ENCODE results near the gene HCRTR2.
A peak's percentile ranks its signal among the peaks of the same experiment; 100 is the strongest.
"Not testable (repeated sequence)": the region's sequence is repeated elsewhere in the genome, so short reads cannot be mapped to it uniquely, and the experiment has no call there.

HCRTR2 gene

GRCh38 chr6:55265409-55266114 is 91.2 kb downstream of the HCRTR2 start:
- Mint-ChIP-seq H3K4me1 (no peaks in the 10 kb centered on the region), H3K36me3 (no peaks in the 10 kb centered on the region), H3K4me3 (no peak overlapping the region), H3K27ac (no peak overlapping the region), H3K27me3 (no peaks in the 10 kb centered on the region), H3K9me3 (no peaks in the 10 kb centered on the region)
- DNase-seq (no peak), ATAC-seq (replicated peaks) (no peak)

DNA sequence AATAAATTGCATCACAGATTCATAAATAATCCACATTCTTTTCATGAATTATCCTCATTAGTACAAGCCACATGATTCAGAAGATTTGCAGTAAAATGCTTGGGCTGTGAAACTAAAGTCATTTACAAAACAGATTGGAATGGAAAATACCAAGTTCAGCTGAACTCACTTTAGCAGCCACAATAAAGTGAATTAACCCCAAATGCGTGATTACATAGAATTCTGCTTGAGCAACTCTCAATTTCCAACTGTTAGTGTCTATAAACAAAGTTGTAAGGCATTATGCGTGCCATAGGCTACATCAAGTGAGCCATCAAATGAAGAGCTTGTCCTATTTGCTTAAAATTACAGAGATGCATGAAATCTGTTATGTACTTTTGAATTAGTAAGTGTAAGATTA is 92.6 kb downstream of the HCRTR2 start:
- Mint-ChIP-seq H3K9me3 (no peaks in the 10 kb centered on the region), H3K4me3 (no peak overlapping the region), H3K27ac (no peak overlapping the region), H3K27me3 (no peaks in the 10 kb centered on the region), H3K36me3 (no peaks in the 10 kb centered on the region), H3K4me1 (no peaks in the 10 kb centered on the region)
- DNase-seq: no peak
- no peak for ATAC-seq (replicated peaks)

GRCh38 chr6:55276745-55277530 is 102.6 kb downstream of the HCRTR2 start:
- no peaks in the 10 kb centered on the region for H3K27me3 Mint-ChIP-seq
- no peaks in the 10 kb centered on the region for H3K9me3 Mint-ChIP-seq
- H3K4me3 Mint-ChIP-seq: no peak overlapping the region
- no peaks in the 10 kb centered on the region for H3K36me3 Mint-ChIP-seq
- no peaks in the 10 kb centered on the region for H3K4me1 Mint-ChIP-seq
- no peak for DNase-seq
- H3K27ac Mint-ChIP-seq: no peak overlapping the region
- no peak for ATAC-seq (replicated peaks)

GRCh38 chr6:55277646-55278045 is 103.3 kb downstream of the HCRTR2 start:
- Mint-ChIP-seq H3K36me3 (no peaks in the 10 kb centered on the region), H3K27me3 (no peaks in the 10 kb centered on the region), H3K4me1 (no peaks in the 10 kb centered on the region), H3K9me3 (no peaks in the 10 kb centered on the region), H3K4me3 (no peak overlapping the region), H3K27ac (no peak overlapping the region)
- no peak for DNase-seq
- ATAC-seq (replicated peaks): no peak

DNA sequence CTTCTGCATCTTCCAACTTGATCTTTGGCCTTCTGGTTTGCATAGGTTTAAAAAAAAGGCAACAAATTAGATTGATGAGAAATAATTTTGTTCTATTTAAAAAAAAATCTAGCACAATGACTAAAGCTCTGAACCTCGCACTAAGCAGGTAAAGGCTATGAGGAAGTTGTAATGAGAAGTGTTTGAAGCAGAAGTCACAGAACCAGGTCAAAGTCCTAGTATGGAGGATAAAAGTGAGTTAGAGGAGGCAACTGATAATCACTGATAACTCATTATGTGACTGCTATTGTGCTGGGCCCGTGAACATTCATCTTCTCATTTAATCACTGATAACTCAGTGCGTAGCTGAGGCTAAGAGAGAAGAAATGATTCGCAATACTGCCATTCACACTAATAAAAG is 106.9 kb downstream of the HCRTR2 start:
- Mint-ChIP-seq H3K4me3 (no peak overlapping the region), H3K27me3 (no peaks in the 10 kb centered on the region), H3K27ac (no peak overlapping the region), H3K9me3 (no peaks in the 10 kb centered on the region), H3K4me1 (no peaks in the 10 kb centered on the region), H3K36me3 (no peaks in the 10 kb centered on the region)
- no peak for ATAC-seq (replicated peaks)
- DNase-seq: no peak

- Mint-ChIP-seq H3K27ac (no peak overlapping the region), H3K4me3 (no peak overlapping the region), H3K27me3 (no peaks in the 10 kb centered on the region), H3K36me3 (no peaks in the 10 kb centered on the region), H3K4me1 (no peaks in the 10 kb centered on the region), H3K9me3 (no peaks in the 10 kb centered on the region)
- ATAC-seq (replicated peaks): no peak
- DNase-seq: no peak
Measured at GRCh38 chr6:55282115-55282514, 107.8 kb downstream of the HCRTR2 start.

- Mint-ChIP-seq H3K27me3 (no peaks in the 10 kb centered on the region), H3K4me3 (no peak overlapping the region), H3K9me3 (no peaks in the 10 kb centered on the region), H3K36me3 (no peaks in the 10 kb centered on the region), H3K27ac (no peak overlapping the region), H3K4me1 (no peaks in the 10 kb centered on the region)
- DNase-seq (no peak), ATAC-seq (replicated peaks) (peak in 1 of 2 donors; percentile 29)
Measured at GRCh38 chr6:55286824-55287223, 112.5 kb downstream of the HCRTR2 start.

DNA sequence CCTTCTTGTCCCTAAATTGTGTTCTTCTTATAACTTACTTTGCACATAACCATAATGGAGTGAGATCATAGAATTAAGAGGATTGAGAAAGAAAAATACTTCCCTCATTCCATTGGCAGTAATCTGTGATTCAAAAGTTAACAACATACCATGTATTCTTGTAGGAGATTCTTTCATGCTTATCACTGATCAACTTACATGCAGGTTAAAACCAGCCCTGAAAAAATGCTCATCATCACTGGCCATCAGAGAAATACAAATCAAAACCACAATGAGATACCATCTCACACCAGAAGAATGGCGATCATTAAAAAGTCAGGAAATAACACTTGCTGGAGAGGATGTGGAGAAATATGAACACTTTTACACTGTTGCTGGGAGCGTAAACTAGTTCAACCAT is 116.4 kb downstream of the HCRTR2 start:
- Mint-ChIP-seq H3K4me1 (no peaks in the 10 kb centered on the region), H3K36me3 (no peaks in the 10 kb centered on the region), H3K9me3 (no peaks in the 10 kb centered on the region), H3K27me3 (no peaks in the 10 kb centered on the region), H3K27ac (no peak overlapping the region), H3K4me3 (no peak overlapping the region)
- DNase-seq: no peak
- no peak for ATAC-seq (replicated peaks)

GRCh38 chr6:55293116-55293515 is 118.8 kb downstream of the HCRTR2 start:
- Mint-ChIP-seq H3K4me3 (no peak overlapping the region), H3K36me3 (no peaks in the 10 kb centered on the region), H3K4me1 (no peaks in the 10 kb centered on the region), H3K9me3 (peaks cover 0 to 2% of the 10 kb centered on the region in 2 donors), H3K27ac (no peak overlapping the region), H3K27me3 (no peaks in the 10 kb centered on the region)
- DNase-seq (no peak), ATAC-seq (replicated peaks) (no peak)

- not testable (repeated sequence) for ATAC-seq (replicated peaks); H3K4me3 Mint-ChIP-seq; DNase-seq; H3K36me3 Mint-ChIP-seq; H3K4me1 Mint-ChIP-seq; H3K27ac Mint-ChIP-seq; H3K27me3 Mint-ChIP-seq; H3K9me3 Mint-ChIP-seq
Measured at GRCh38 chr6:55297214-55297613, 122.9 kb downstream of the HCRTR2 start.

DNA sequence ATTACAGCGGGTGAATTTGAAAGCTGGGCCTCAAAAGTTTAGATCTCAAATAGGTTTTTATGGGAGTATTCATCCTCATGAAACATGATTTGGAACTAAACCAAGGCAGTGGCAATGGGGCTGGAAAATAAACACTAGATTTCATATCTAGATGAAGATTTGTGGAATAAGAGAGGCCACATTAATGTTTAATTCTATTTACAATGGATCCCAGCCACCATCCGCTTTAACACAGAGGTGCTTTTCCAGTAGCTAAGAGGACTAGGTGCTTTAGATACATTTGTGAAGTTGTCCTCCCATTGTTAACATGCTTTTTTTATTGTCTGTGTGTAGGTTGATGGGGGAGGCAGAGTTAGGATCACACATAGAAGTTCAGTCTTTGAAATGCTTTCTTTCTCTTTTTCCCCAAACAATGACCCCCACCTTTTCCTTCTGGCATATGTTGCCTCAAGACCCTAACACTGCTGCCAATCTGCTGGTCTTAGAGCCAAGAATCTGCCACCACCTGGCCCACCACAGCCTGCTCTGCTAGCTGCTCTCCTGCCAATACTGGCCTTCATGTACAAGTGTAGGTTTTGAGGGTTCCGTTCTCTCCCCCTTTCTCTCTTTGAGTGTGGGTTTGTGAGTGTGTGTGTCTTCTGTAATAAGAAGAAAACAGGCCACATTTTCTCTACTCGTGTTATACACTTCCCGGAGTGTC is 125.1 kb downstream of the HCRTR2 start:
- Mint-ChIP-seq H3K9me3 (peaks cover 0 to 3% of the 10 kb centered on the region in 2 donors), H3K36me3 (no peaks in the 10 kb centered on the region), H3K27me3 (no peaks in the 10 kb centered on the region), H3K27ac (no peak overlapping the region), H3K4me1 (no peaks in the 10 kb centered on the region), H3K4me3 (no peak overlapping the region)
- DNase-seq: no peak
- peak in 1 of 2 donors; percentile 16 for ATAC-seq (replicated peaks)

GRCh38 chr6:55304747-55305146 is 130.4 kb downstream of the HCRTR2 start:
- Mint-ChIP-seq H3K27me3 (no peaks in the 10 kb centered on the region), H3K4me3 (no peak overlapping the region), H3K4me1 (no peaks in the 10 kb centered on the region), H3K36me3 (no peaks in the 10 kb centered on the region), H3K9me3 (peaks cover 0 to 4% of the 10 kb centered on the region in 2 donors), H3K27ac (no peak overlapping the region)
- DNase-seq (no peak), ATAC-seq (replicated peaks) (no peak)

DNA sequence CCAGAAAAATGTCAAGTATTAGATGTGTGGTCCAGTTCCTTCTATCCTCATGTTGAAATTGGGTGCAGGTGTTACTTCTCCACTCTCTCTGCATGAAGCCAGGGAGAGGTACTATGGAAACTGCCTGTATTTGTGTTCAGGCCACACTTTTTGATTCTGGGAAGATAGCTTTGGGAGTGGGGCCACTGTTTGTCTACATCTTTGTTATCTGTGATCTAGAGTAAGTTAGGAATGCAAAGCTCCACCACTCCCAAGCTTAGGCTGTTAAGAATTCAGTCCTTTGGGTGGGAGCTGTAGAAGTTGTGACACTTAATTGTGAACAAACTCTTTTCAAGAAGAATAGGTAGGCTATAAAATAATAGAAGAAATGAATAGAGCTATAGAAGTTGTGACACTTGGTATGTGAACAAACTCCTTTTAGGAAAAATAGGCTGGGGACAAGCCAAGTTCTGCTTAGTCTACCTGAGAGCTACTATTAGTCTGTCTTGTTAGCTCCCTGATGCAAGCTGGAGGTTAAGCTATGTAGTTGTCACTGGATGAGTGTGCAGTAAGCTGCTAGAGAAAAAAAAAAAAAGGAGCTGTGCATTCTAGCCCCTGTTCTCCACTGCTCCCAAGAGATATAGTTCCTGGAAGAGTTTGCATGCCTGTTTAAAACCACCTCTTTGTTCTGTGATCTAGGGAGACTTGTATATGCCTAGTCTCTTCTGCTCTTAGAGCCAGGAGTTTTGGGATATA is 145.8 kb downstream of the HCRTR2 start:
- ATAC-seq (replicated peaks) (no peak), DNase-seq (no peak)
- H3K4me3 Mint-ChIP-seq: no peak overlapping the region
- H3K27me3 Mint-ChIP-seq: no peaks in the 10 kb centered on the region
- no peaks in the 10 kb centered on the region for H3K4me1 Mint-ChIP-seq
- H3K36me3 Mint-ChIP-seq: no peaks in the 10 kb centered on the region
- H3K9me3 Mint-ChIP-seq: peaks cover 4 to 11% of the 10 kb centered on the region in 2 donors
- H3K27ac Mint-ChIP-seq: no peak overlapping the region

DNA sequence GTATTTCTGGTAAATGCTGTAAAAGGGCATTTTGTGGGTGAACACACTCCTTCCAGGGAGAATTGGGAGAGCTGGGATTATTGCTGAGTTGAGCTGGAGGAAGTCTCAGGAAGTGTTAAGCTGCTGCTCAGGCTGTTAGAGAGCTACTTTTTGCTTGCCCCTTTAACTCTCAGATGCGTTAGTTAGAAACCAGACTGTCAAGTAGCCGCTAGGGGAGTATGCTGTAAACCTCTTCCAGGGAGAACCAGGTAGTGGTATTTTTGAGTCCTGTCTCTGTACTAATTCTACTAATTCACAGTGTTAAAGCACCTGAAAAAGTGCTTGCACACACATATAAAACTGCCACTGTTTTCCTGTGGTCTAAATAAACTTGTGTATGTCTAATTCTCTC is 146.4 kb downstream of the HCRTR2 start:
- Mint-ChIP-seq H3K4me1 (no peaks in the 10 kb centered on the region), H3K27ac (no peak overlapping the region), H3K9me3 (peaks cover 4 to 11% of the 10 kb centered on the region in 2 donors), H3K36me3 (no peaks in the 10 kb centered on the region), H3K27me3 (no peaks in the 10 kb centered on the region), H3K4me3 (no peak overlapping the region)
- ATAC-seq (replicated peaks) (no peak), DNase-seq (no peak)

Data from stimulated activated naive B cell treated with anti-CD40 and anti-IgM and Interleukin-4, amounts not matched to agents 10 μg/mL and 1 μg/mL and 100 μg/mL, for 72 hours (primary cell).